IMR-90 (cell line): Measurements from ENCODE around the gene ATP8B2. TPM values are rescaled to one million over a fixed set of nuclear protein-coding genes. Genes with fewer than 3 reads are reported as not detected.

ENCODE experiments used
- ATAC-seq: fragments of 200-7000 bp; cut with Tn5 transposase; 2 replicates; pipeline ENCODE4 v1.9.1; 2020; ENCODE audit warnings: low read depth, mild to moderate bottlenecking, moderate library complexity
- BruUV-seq: library from RNA; stranded (reverse); fragments of 400-500 nt; replicated peaks from 2 replicates; lab custom pipeline; 2021; lab: Mats Ljungman, UMichigan
- CTCF ChIA-PET: fragments of 300-600 bp; formaldehyde crosslinking; extraction: SDS; loops from one replicate; lab custom pipeline; 2021; ENCODE audit warnings: antibody characterized with exemption; lab: Yijun Ruan, JAX
- POLR2A ChIA-PET: fragments of 300-600 bp; sonication (Branson Sonifier 250); formaldehyde crosslinking; loops from one replicate; lab custom pipeline; 2022; ENCODE audit warnings: antibody characterized with exemption; ENCODE audit not compliant: unreplicated experiment; lab: Charles Lee
- DNase-seq: peaks from one replicate; pipeline ENCODE4 v3.0.0; 2013
- H2AFZ ChIP-seq: replicated peaks from 2 replicates; pipeline ENCODE3; 2013; ENCODE audit warnings: low read length, mild to moderate bottlenecking; ENCODE audit not compliant: poor library complexity
- H2AK5ac ChIP-seq: 2 replicates; pipeline ENCODE4 v1.6.1; 2013; ENCODE audit warnings: low read depth, low read length, inconsistent platforms
- H2AK9ac ChIP-seq: replicated peaks from 2 replicates; pipeline ENCODE3; 2013; ENCODE audit warnings: mild to moderate bottlenecking, low read depth, low read length, moderate library complexity; ENCODE audit not compliant: poor library complexity
- H2BK120ac ChIP-seq: 2 replicates; pipeline ENCODE4 v1.6.1; 2013; ENCODE audit warnings: low read depth, low read length, inconsistent platforms
- H2BK15ac ChIP-seq: 3 replicates; pipeline ENCODE4 v1.6.1; 2013; ENCODE audit warnings: low read depth, low read length, inconsistent platforms
- H2BK20ac ChIP-seq: 2 replicates; pipeline ENCODE4 v1.6.1; 2013; ENCODE audit warnings: low read depth, mild to moderate bottlenecking, inconsistent platforms, low read length, moderate library complexity
- H2BK5ac ChIP-seq: 2 replicates; pipeline ENCODE4 v1.6.1; 2013; ENCODE audit warnings: mild to moderate bottlenecking, low read depth, low read length, inconsistent platforms; ENCODE audit not compliant: poor library complexity, severe bottlenecking
- H3K14ac ChIP-seq: replicated peaks from 2 replicates; pipeline ENCODE4 v1.6.1; 2013; ENCODE audit warnings: low read depth, low read length, inconsistent platforms
- H3K18ac ChIP-seq: 2 replicates; pipeline ENCODE4 v1.6.1; 2013; ENCODE audit warnings: low read depth, low read length, control low read depth
- H3K23ac ChIP-seq: 2 replicates; pipeline ENCODE4 v1.6.1; 2013; ENCODE audit warnings: low read depth, low read length, inconsistent platforms
- H3K27ac ChIP-seq: 2 replicates; pipeline ENCODE4 v1.5.1; 2013; ENCODE audit warnings: mild to moderate bottlenecking, control low read depth, low read length; ENCODE audit not compliant: insufficient read depth
- H3K27me3 ChIP-seq: 2 replicates; pipeline ENCODE4 v1.6.1; 2013; ENCODE audit warnings: low read length; ENCODE audit not compliant: control insufficient read depth, insufficient read depth
- H3K36me3 ChIP-seq: 2 replicates; pipeline ENCODE4 v1.6.1; 2013; ENCODE audit warnings: low read length, mixed read lengths; ENCODE audit not compliant: control insufficient read depth, insufficient read depth
- H3K4ac ChIP-seq: 2 replicates; pipeline ENCODE4 v1.6.1; 2013; ENCODE audit warnings: low read depth, low read length, inconsistent platforms
- H3K4me1 ChIP-seq: 2 replicates; pipeline ENCODE4 v1.6.1; 2013; ENCODE audit warnings: low read length, mixed read lengths; ENCODE audit not compliant: control insufficient read depth, insufficient read depth
- H3K4me2 ChIP-seq: 2 replicates; pipeline ENCODE4 v1.6.1; 2013; ENCODE audit warnings: low read depth, mild to moderate bottlenecking, control low read depth, low read length, moderate library complexity
- H3K4me3 ChIP-seq: 2 replicates; pipeline ENCODE4 v1.5.1; 2013; ENCODE audit warnings: low read depth, mild to moderate bottlenecking, control low read depth, low read length, moderate library complexity; ENCODE audit not compliant: insufficient read depth
- H3K56ac ChIP-seq: 2 replicates; pipeline ENCODE4 v1.6.1; 2013; ENCODE audit warnings: low read length, inconsistent platforms; ENCODE audit not compliant: insufficient read depth; ENCODE audit errors: extremely low read depth
- H3K79me1 ChIP-seq, 2 experiments: 2 replicates each; pipeline ENCODE4 v1.6.1; 2013; ENCODE audit warnings: low read length in 2 of 2, inconsistent platforms in 1 of 2, low read depth in 1 of 2
- H3K9ac ChIP-seq: 2 replicates; pipeline ENCODE4 v1.6.1; 2013; ENCODE audit warnings: low read depth, low read length, control low read depth
- H3K9me1 ChIP-seq: 2 replicates; pipeline ENCODE4 v1.6.1; 2013; ENCODE audit warnings: low read length, inconsistent platforms; ENCODE audit not compliant: insufficient read depth
- H3K9me3 ChIP-seq: 2 replicates; pipeline ENCODE4 v1.6.1; 2013; ENCODE audit warnings: low read length; ENCODE audit not compliant: control insufficient read depth, insufficient read depth
- H4K20me1 ChIP-seq: 2 replicates; pipeline ENCODE4 v1.6.1; 2013; ENCODE audit warnings: low read length, inconsistent platforms; ENCODE audit not compliant: insufficient read depth
- H4K5ac ChIP-seq: 2 replicates; pipeline ENCODE4 v1.6.1; 2013; ENCODE audit warnings: mild to moderate bottlenecking, low read depth, low read length, control low read depth
- H4K8ac ChIP-seq, 2 experiments: 2 replicates each; pipeline ENCODE4 v1.6.1; 2013; ENCODE audit warnings: low read depth in 2 of 2, low read length in 2 of 2, control low read depth in 1 of 2, inconsistent platforms in 1 of 2
- H4K91ac ChIP-seq: 2 replicates; pipeline ENCODE4 v1.6.1; 2013; ENCODE audit warnings: low read depth, low read length, inconsistent platforms; ENCODE audit not compliant: insufficient read depth
- MAZ ChIP-seq: IDR thresholded peaks from 2 replicates; pipeline ENCODE4 v1.6.1; 2012; ENCODE audit warnings: low read depth, mild to moderate bottlenecking, low read length, improper control_type of control experiment, moderate library complexity, borderline replicate concordance
- RFX5 ChIP-seq: IDR thresholded peaks from 2 replicates; pipeline ENCODE4 v1.8.0; 2012; ENCODE audit warnings: low read depth, mild to moderate bottlenecking, low read length, moderate library complexity
- SMC3 ChIP-seq: fragments of 150-350 bp; IDR thresholded peaks from 2 replicates; pipeline ENCODE4 v1.6.1; 2016; ENCODE audit warnings: low read depth, mild to moderate bottlenecking, antibody characterized with exemption, low read length, moderate library complexity
- WGBS, 2 experiments: methylation state at CpG; one replicate each; pipeline versions ENCODE4 v1.1.5 to v1.1.7; 2013; ENCODE audit warnings: missing lambda C conversion rate in 2 of 2; ENCODE audit not compliant: insufficient read length in 1 of 2; ENCODE audit errors: extremely low coverage in 2 of 2; 5-methylcytosine and 5-hydroxymethylcytosine counted together
- dilution Hi-C: fragments of 300-500 bp; cut with HindIII; formaldehyde crosslinking; loops from one replicate; pipeline ENCODE4 v1.14.3; 2018; ENCODE audit warnings: low sequenced_read_pairs; ENCODE audit not compliant: unreplicated experiment
- in situ Hi-C: fragments of 300-500 bp; cut with MboI; formaldehyde crosslinking; loops from 3 replicates; pipeline ENCODE4 v1.14.3; 2019; ENCODE audit warnings: low sequenced_read_pairs, inconsistent platforms, mixed read lengths
- intact Hi-C: fragments of 100-400 bp; cut with micrococcal nuclease; formaldehyde crosslinking; loops from 2 replicates; pipeline ENCODE4 v1.10.0; 2022
- polyA plus RNA-seq, 3 experiments: library from polyadenylated mRNA; depleted of rRNA; stranded (reverse); fragments of >200 nt; gene quantifications; 2 replicates each; pipeline ENCODE4 v1.2.3, GENCODE V29; 2012; ENCODE audit warnings: low replicate concordance in 1 of 3
- total RNA-seq: library from RNA; depleted of rRNA; stranded (reverse); fragments of >200 nt; gene quantifications from 2 replicates; pipeline ENCODE4 v1.2.3, GENCODE V29; 2012

ATP8B2 gene
- total and polyA plus RNA-seq, 2 of the 4 experiments (the other 2 are of a cell fraction), result 79.4 to 91.0 TPM

GRCh38 chr1:154351363-154352068 is 26.2 kb downstream of the ATP8B2 start:
- H2AK5ac ChIP-seq, result no peak overlapping the region
- no peak overlapping the region for H3K23ac ChIP-seq
- H3K14ac ChIP-seq, result no peak overlapping the region
- no peak for ATAC-seq
- no peak overlapping the region for H2BK120ac ChIP-seq
- H3K9me1 ChIP-seq, result peaks cover 9% of the 10 kb centered on the region
- no peak overlapping the region for H3K18ac ChIP-seq
- no peaks in the 10 kb centered on the region for H3K9me3 ChIP-seq
- peaks cover 6% of the 10 kb centered on the region; the same call in 1 of the 2 replicates for H4K20me1 ChIP-seq
- POLR2A ChIA-PET, result interaction anchor here (0.6 kb wide), 1 partner anchor 128 kb away, joined by 4 read pairs; no protein-coding TSS in a partner anchor
- 0 out of 4 replicates have a peak, but pooled peaks cover 0 to 1% of the 10 kb centered on the region in 2 experiments for H3K79me1 ChIP-seq
- no peak overlapping the region for H4K5ac ChIP-seq
- dilution Hi-C loops, result no loop called here
- H3K9ac ChIP-seq, result no peak overlapping the region
- peaks cover 2% of the 10 kb centered on the region for H3K27me3 ChIP-seq
- no peak overlapping the region for H4K91ac ChIP-seq
- no peak overlapping the region for H2BK5ac ChIP-seq
- no peak overlapping the region for H4K8ac ChIP-seq
- WGBS, 2 experiments, result 60% methylated on average over 1 of the region's 14 CpGs; no CpG with 5 or more reads in 1 of the 2 experiments
- H3K4me3 ChIP-seq, result no peak overlapping the region
- H3K56ac ChIP-seq, result no peak overlapping the region
- intact Hi-C loops, result loop anchor here (5.0 kb wide), 3 partner anchors 96 to 196 kb away; no protein-coding TSS in a partner anchor
- TF ChIP-seq MAZ (no peak), RFX5 (no peak), SMC3 (no peak)
- H3K36me3 ChIP-seq, result peaks cover 23% of the 10 kb centered on the region
- no peak overlapping the region for H3K27ac ChIP-seq
- no peak overlapping the region for H2AK9ac ChIP-seq
- H2AFZ ChIP-seq, result no peak overlapping the region
- H3K4me2 ChIP-seq, result no peak overlapping the region
- no peak overlapping the region for H3K4ac ChIP-seq
- H2BK15ac ChIP-seq, result no peak overlapping the region
- DNase-seq, result no peak
- CTCF ChIA-PET, result interaction anchor here (0.7 to 2.1 kb wide), 2 partner anchors 16 to 55 kb away, joined by 3 to 8 read pairs; no protein-coding TSS in a partner anchor
- in situ Hi-C loops, result no loop called here
- BruUV-seq, result no TSS peak
- H2BK20ac ChIP-seq, result no peak overlapping the region
- peaks cover 10% of the 10 kb centered on the region; the same call in 1 of the 2 replicates for H3K4me1 ChIP-seq
